Measurements from ENCODE around the gene NINJ2.

NINJ2 gene

GRCh38 chr12:597926-598568 lies 65.2 kb downstream of the NINJ2 start:
- H3K27ac ChIP-seq (ENCODE audit: low read length), result no peak overlapping the region
- H3K4me1 ChIP-seq (ENCODE audit: control insufficient read depth, insufficient read depth, low read length), result no peaks in the 10 kb centered on the region
- DNase-seq (ENCODE audit: low read depth, low spot score), result no peak
- H3K36me3 ChIP-seq (ENCODE audit: control insufficient read depth, insufficient read depth, low read length), result no peaks in the 10 kb centered on the region
- no peaks in the 10 kb centered on the region for H3K27me3 ChIP-seq (ENCODE audit: control insufficient read depth, insufficient read depth, low read length)
- no peaks in the 10 kb centered on the region for H3K9me3 ChIP-seq (ENCODE audit: control insufficient read depth, insufficient read depth, low read length)
- WGBS (ENCODE audit: insufficient coverage, insufficient read length), result no CpG with 5 or more reads among the region's 13 CpGs
- H3K4me3 ChIP-seq (ENCODE audit: low read length), result no peak overlapping the region

DNA sequence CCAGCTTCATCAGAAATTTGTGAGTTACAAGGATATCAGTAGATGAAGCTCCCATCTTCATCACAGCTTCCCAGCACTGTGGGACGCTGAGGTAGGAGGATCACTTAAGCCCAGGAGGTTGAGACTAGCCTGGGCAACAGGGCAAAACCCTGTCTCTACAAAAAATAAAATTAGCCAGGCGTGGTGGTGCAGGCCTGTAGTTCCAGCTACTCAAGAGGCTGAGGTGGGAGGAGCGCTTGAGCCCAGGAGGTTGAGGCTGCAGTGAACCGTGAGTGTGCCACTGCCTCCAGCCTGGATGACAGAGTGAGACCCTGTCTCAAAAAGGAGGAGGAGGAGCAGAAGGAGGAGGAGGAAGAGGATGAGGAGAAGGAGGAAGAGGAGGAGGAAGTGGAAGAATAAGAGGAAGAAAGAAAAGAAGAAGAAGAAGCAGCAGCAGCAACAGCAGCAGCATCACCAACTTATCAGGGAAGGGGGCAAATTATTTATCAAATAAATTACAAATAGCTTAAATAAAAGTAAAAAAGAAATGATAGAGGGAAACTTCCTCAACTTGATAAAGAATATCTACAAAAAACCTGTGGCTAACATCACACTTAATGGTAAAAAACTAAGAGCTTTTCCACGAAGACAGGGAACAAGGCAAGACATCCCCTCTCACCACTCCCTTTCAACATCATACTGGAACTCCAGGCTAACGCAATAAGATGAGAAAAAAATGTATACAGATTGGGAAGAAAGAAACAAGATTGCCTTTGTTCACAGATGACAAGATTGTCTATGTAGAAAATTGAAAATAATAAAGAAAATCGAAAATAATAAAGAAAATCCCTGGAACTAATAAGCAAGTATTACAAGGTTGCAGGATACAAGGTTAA lies 69.6 kb downstream of the NINJ2 start:
- no peaks in the 10 kb centered on the region for H3K36me3 ChIP-seq (ENCODE audit: control insufficient read depth, insufficient read depth, low read length)
- no CpG with 5 or more reads among the region's 7 CpGs for WGBS (ENCODE audit: insufficient coverage, insufficient read length)
- H3K4me1 ChIP-seq (ENCODE audit: control insufficient read depth, insufficient read depth, low read length), result no peaks in the 10 kb centered on the region
- no peak overlapping the region for H3K4me3 ChIP-seq (ENCODE audit: low read length)
- DNase-seq (ENCODE audit: low read depth, low spot score), result no peak
- H3K27me3 ChIP-seq (ENCODE audit: control insufficient read depth, insufficient read depth, low read length), result no peaks in the 10 kb centered on the region
- H3K9me3 ChIP-seq (ENCODE audit: control insufficient read depth, insufficient read depth, low read length), result no peaks in the 10 kb centered on the region
- no peak overlapping the region for H3K27ac ChIP-seq (ENCODE audit: low read length)

DNA sequence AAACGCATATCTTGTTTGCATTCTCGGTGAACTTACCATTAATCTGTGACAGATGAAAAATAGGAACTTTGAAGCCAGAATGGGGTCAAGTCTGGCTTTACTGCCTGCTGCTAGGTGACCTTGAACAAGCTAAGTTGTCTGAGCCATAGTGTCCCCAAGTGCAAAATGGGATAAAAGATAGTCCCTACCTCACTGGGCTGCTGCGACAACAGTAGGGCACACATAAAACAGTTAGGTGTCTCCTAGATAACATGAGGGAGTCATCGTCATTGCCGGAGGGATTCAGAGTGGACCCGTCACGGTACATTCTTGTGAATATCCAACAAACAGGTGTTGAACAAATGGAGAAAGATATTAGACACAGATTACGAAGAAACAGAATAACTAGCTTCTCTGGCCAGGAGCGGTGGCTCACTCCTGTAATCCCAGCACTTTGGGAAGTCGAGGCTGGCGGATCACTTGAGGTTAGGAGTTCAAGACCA lies 71.2 kb downstream of the NINJ2 start:
- Histone ChIP-seq H3K27ac (ENCODE audit: low read length) (no peak overlapping the region), H3K4me3 (ENCODE audit: low read length) (no peak overlapping the region), H3K4me1 (ENCODE audit: control insufficient read depth, insufficient read depth, low read length) (no peaks in the 10 kb centered on the region), H3K27me3 (ENCODE audit: control insufficient read depth, insufficient read depth, low read length) (no peaks in the 10 kb centered on the region), H3K36me3 (ENCODE audit: control insufficient read depth, insufficient read depth, low read length) (no peaks in the 10 kb centered on the region), H3K9me3 (ENCODE audit: control insufficient read depth, insufficient read depth, low read length) (no peaks in the 10 kb centered on the region)
- DNase-seq (ENCODE audit: low read depth, low spot score), result no peak
- no CpG with 5 or more reads among the region's 11 CpGs for WGBS (ENCODE audit: insufficient coverage, insufficient read length)

DNA sequence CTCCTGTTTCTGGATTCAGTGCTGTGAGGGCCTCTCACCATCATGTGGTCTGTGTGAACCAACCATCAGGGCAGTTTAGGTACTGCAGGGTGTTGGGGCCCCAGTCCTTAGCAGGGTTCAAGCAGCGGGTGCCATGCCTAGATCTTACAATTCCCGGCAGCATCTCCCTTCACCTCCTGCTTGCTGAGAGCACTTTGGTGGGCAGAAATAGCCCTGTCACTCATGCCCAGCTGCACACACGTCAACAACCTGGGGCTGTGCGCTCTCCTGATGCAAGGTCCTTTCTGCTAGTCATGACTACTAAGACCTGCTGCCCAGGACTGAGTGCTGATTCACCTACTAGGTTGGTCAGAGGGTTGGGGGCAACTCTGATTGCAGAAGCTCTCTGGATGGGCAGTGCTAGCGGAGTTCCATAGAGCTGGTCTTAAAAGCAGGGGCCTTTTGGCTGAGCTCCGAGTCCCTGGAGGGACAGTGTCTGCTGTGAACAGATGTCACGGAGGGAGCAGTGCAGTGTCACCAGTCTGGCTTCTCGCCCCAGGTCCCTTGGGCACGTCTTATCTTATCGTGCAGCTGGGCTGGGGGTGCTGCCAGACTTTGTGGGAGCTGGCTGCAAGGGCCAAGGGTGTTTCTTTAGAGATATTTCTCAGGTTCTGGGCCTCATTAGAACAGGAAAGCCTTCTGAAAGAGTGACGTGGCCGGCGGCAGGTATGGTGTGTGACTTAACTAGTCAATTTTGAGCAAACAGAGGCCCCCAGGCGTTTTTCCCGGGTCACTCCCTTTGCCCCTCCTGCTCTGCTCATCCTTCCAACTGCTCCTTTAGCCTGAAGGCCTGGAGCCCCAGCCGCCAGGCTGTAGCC lies 71.8 kb downstream of the NINJ2 start:
- H3K4me1 ChIP-seq (ENCODE audit: control insufficient read depth, insufficient read depth, low read length), result no peaks in the 10 kb centered on the region
- DNase-seq (ENCODE audit: low read depth, low spot score), result no peak
- H3K27ac ChIP-seq (ENCODE audit: low read length), result no peak overlapping the region
- no peaks in the 10 kb centered on the region for H3K27me3 ChIP-seq (ENCODE audit: control insufficient read depth, insufficient read depth, low read length)
- H3K36me3 ChIP-seq (ENCODE audit: control insufficient read depth, insufficient read depth, low read length), result no peaks in the 10 kb centered on the region
- no peaks in the 10 kb centered on the region for H3K9me3 ChIP-seq (ENCODE audit: control insufficient read depth, insufficient read depth, low read length)
- WGBS (ENCODE audit: insufficient coverage, insufficient read length), result no CpG with 5 or more reads among the region's 16 CpGs
- H3K4me3 ChIP-seq (ENCODE audit: low read length), result no peak overlapping the region

DNA sequence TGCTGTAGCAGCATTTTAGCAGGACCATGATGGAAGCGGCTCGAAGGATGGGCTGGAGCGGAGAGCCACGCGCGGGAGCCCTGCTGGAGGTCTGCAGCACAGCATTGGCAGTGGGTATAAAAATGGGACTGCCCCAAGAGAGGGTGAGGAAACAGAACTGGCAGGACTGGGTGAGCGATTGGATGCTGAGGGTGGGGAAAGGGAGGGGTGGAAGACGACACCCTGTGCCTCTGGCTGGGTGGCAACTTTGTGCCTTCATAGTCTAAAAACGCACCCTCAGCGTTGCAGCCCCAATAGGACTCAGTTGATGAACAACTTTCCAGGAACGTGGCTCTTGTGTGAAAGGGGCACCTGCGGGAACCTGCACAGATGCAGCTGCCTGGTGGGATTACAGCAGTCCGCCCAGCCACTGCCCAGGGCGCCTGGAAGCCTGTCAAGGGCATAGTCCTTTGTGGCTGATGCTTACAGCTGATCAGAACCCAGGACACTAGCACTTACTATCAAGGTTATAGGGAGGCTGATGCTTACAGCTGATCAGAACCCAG lies 73.0 kb downstream of the NINJ2 start:
- Histone ChIP-seq H3K27ac (ENCODE audit: low read length) (no peak overlapping the region), H3K27me3 (ENCODE audit: control insufficient read depth, insufficient read depth, low read length) (no peaks in the 10 kb centered on the region)
- WGBS (ENCODE audit: insufficient coverage, insufficient read length), result no CpG with 5 or more reads among the region's 14 CpGs

DNA sequence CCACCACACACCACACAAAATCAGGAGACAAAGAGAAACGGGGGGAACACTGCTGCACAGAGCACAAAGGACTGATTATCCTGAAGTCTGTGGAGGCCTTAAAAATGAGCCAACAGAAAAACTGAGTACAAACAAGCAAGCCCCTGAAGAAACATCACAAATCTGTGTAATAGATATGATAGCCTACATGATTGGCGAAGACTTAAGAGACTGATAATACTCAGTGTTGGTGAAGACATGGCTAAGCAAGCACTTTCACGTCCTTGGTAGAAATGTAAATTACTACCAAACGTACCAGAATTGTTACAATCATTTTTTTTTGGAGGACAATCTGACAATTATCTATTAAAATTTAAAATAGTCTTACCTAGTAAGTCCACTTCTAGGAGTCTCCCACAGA lies 74.6 kb downstream of the NINJ2 start:
- no CpG with 5 or more reads among the region's 4 CpGs for WGBS (ENCODE audit: insufficient coverage, insufficient read length)
- no peaks in the 10 kb centered on the region for H3K9me3 ChIP-seq (ENCODE audit: control insufficient read depth, insufficient read depth, low read length)
- H3K4me3 ChIP-seq (ENCODE audit: low read length), result no peak overlapping the region
- H3K36me3 ChIP-seq (ENCODE audit: control insufficient read depth, insufficient read depth, low read length), result no peaks in the 10 kb centered on the region
- no peaks in the 10 kb centered on the region for H3K27me3 ChIP-seq (ENCODE audit: control insufficient read depth, insufficient read depth, low read length)
- H3K27ac ChIP-seq (ENCODE audit: low read length), result no peak overlapping the region
- H3K4me1 ChIP-seq (ENCODE audit: control insufficient read depth, insufficient read depth, low read length), result no peaks in the 10 kb centered on the region
- no peak for DNase-seq (ENCODE audit: low read depth, low spot score)

More for the DNA sequence above, 73.0 kb downstream of the NINJ2 start:
- no peak overlapping the region for H3K4me3 ChIP-seq (ENCODE audit: low read length)
- no peaks in the 10 kb centered on the region for H3K9me3 ChIP-seq (ENCODE audit: control insufficient read depth, insufficient read depth, low read length)
- H3K36me3 ChIP-seq (ENCODE audit: control insufficient read depth, insufficient read depth, low read length), result no peaks in the 10 kb centered on the region
- DNase-seq (ENCODE audit: low read depth, low spot score), result no peak
- no peaks in the 10 kb centered on the region for H3K4me1 ChIP-seq (ENCODE audit: control insufficient read depth, insufficient read depth, low read length)

DNA sequence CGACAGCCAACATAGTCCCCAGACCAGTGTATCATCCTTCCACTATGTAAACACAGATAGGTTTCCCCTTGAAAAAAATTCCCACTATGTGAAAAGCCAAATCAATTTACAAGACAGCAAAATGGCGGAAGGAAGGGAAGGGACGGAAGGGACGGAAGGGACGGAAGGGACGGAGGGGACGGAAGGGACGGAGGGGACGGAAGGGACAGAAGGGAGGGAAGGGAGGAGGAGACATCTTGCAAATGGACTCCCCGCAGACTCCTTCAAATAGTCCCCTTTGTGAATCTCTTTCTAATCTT lies 75.3 kb downstream of the NINJ2 start:
- no peaks in the 10 kb centered on the region for H3K4me1 ChIP-seq (ENCODE audit: control insufficient read depth, insufficient read depth, low read length)
- H3K9me3 ChIP-seq (ENCODE audit: control insufficient read depth, insufficient read depth, low read length), result no peaks in the 10 kb centered on the region
- no peaks in the 10 kb centered on the region for H3K27me3 ChIP-seq (ENCODE audit: control insufficient read depth, insufficient read depth, low read length)
- H3K27ac ChIP-seq (ENCODE audit: low read length), result no peak overlapping the region
- H3K36me3 ChIP-seq (ENCODE audit: control insufficient read depth, insufficient read depth, low read length), result no peaks in the 10 kb centered on the region
- no peak overlapping the region for H3K4me3 ChIP-seq (ENCODE audit: low read length)
- no CpG with 5 or more reads among the region's 10 CpGs for WGBS (ENCODE audit: insufficient coverage, insufficient read length)
- DNase-seq (ENCODE audit: low read depth, low spot score), result no peak

- Histone ChIP-seq H3K4me1 (ENCODE audit: control insufficient read depth, insufficient read depth, low read length) (no peaks in the 10 kb centered on the region), H3K9me3 (ENCODE audit: control insufficient read depth, insufficient read depth, low read length) (no peaks in the 10 kb centered on the region), H3K27ac (ENCODE audit: low read length) (no peak overlapping the region), H3K27me3 (ENCODE audit: control insufficient read depth, insufficient read depth, low read length) (no peaks in the 10 kb centered on the region), H3K36me3 (ENCODE audit: control insufficient read depth, insufficient read depth, low read length) (no peaks in the 10 kb centered on the region), H3K4me3 (ENCODE audit: low read length) (no peak overlapping the region)
- WGBS (ENCODE audit: insufficient coverage, insufficient read length), result no CpG with 5 or more reads among the region's 18 CpGs
- DNase-seq (ENCODE audit: low read depth, low spot score), result no peak
These were observed 75.9 kb downstream of the NINJ2 start for GRCh38 chr12:587132-588023.

DNA sequence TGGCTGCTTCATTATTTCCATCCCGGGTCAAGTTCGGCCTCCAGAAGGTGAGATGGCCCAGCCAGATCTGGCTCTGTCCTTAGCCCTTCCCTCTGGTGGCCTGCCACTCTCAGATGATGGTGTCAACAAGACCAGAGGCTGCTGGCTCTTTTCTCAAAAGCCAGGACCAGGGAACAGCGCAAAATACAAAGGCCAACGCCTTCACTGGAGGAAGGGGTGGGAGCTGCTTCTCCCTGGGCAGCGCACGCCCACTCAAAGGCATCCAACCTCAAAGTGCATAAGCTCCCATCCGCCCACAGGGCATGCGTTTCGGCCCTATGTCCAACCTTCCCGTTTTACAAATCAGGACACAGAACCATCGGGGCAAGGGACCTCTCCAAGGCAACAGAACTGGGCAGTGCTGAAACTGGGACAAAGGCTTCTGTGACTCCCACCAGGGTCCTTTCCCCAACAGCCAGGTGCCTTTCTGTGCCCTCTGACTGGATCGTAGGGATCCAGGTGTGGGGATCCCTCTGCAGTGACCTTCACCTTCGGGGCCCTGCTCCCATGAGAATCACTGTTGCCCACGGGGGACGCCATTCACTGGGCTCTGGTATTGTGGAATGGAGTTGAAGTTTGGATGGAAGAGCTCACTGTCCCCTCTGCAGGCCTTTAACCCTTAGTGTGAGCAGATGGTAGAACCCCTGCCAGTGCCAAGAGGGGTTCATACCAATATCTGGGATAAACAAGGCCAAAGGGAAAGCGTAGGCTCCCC lies 76.8 kb downstream of the NINJ2 start:
- Histone ChIP-seq H3K36me3 (ENCODE audit: control insufficient read depth, insufficient read depth, low read length) (no peaks in the 10 kb centered on the region), H3K4me3 (ENCODE audit: low read length) (no peak overlapping the region), H3K4me1 (ENCODE audit: control insufficient read depth, insufficient read depth, low read length) (no peaks in the 10 kb centered on the region), H3K27me3 (ENCODE audit: control insufficient read depth, insufficient read depth, low read length) (no peaks in the 10 kb centered on the region), H3K9me3 (ENCODE audit: control insufficient read depth, insufficient read depth, low read length) (no peaks in the 10 kb centered on the region), H3K27ac (ENCODE audit: low read length) (no peak overlapping the region)
- no peak for DNase-seq (ENCODE audit: low read depth, low spot score)
- WGBS (ENCODE audit: insufficient coverage, insufficient read length), result no CpG with 5 or more reads among the region's 16 CpGs

All from iPS DF 6.9 (cell line).